Caco-2 (cell line): ENCODE data around the gene ERICH2. TPM values are rescaled to one million over a fixed set of nuclear protein-coding genes. Genes with fewer than 3 reads are reported as not detected.

Experiments
- Bru-seq: library from RNA; stranded (reverse); fragments of 400-500 nt; gene quantifications from one replicate; lab custom pipeline; 2021; lab: Mats Ljungman, UMichigan
- BruChase-seq, 2 experiments: library from RNA; stranded (reverse); fragments of 400-500 nt; gene quantifications; one replicate each; lab custom pipeline; 2021; lab: Mats Ljungman, UMichigan
- BruUV-seq: library from RNA; stranded (reverse); fragments of 400-500 nt; replicated peaks from 2 replicates; lab custom pipeline; 2021; lab: Mats Ljungman, UMichigan
- CTCF ChIA-PET: fragments of 300-600 bp; sonication (Branson Sonifier 250); formaldehyde crosslinking; loops from one replicate; lab custom pipeline; 2022; ENCODE audit warnings: antibody characterized with exemption; lab: Charles Lee
- POLR2A ChIA-PET: fragments of 300-600 bp; sonication (Branson Sonifier 250); formaldehyde crosslinking; loops from one replicate; lab custom pipeline; 2022; ENCODE audit warnings: antibody characterized with exemption; lab: Charles Lee
- DNase-seq, 2 experiments: peaks; one replicate each; pipeline versions ENCODE4 v3.0.0 to v3.0.0-alpha.2; 2020 to 2022
- H3K27me3 ChIP-seq: replicated peaks from 2 replicates; pipeline ENCODE4 v1.6.0; 2011; ENCODE audit warnings: low read length; ENCODE audit not compliant: control insufficient read depth, insufficient read depth
- H3K36me3 ChIP-seq: 2 replicates; pipeline ENCODE4 v1.5.1; 2011; ENCODE audit warnings: low read length; ENCODE audit not compliant: control insufficient read depth, insufficient read depth
- H3K4me1 ChIP-seq: fragments of 250-450 bp; sonication (Bioruptor Pico); 2 replicates; pipeline ENCODE4 v1.5.1; 2020; ENCODE audit warnings: mild to moderate bottlenecking
- H3K4me3 ChIP-seq: 2 replicates; pipeline ENCODE4 v1.5.1; 2011; ENCODE audit warnings: low read depth, mild to moderate bottlenecking, control low read depth, low read length
- H3K9me3 ChIP-seq: fragments of 250-450 bp; sonication (Bioruptor Pico); 2 replicates; pipeline ENCODE4 v1.5.1; 2020; ENCODE audit warnings: mild to moderate bottlenecking, moderate library complexity
- H3K27ac Mint-ChIP-seq: one replicate; pipeline ENCODE4 v1.8.0; 2022; ENCODE audit warnings: mixed read lengths; ENCODE audit not compliant: unreplicated experiment
- H3K27me3 Mint-ChIP-seq: one replicate; pipeline ENCODE4 v1.8.0; 2022; ENCODE audit warnings: mixed read lengths; ENCODE audit not compliant: insufficient read depth, unreplicated experiment
- H3K36me3 Mint-ChIP-seq: one replicate; pipeline ENCODE4 v1.8.0; 2022; ENCODE audit warnings: mild to moderate bottlenecking, mixed read lengths; ENCODE audit not compliant: insufficient read depth, unreplicated experiment
- H3K4me1 Mint-ChIP-seq: one replicate; pipeline ENCODE4 v1.8.0; 2022; ENCODE audit warnings: low read depth, mixed read lengths; ENCODE audit not compliant: unreplicated experiment
- H3K4me3 Mint-ChIP-seq: one replicate; pipeline ENCODE4 v1.8.0; 2022; ENCODE audit warnings: mild to moderate bottlenecking, moderate library complexity, mixed read lengths; ENCODE audit not compliant: unreplicated experiment
- H3K9me3 Mint-ChIP-seq: one replicate; pipeline ENCODE4 v1.8.0; 2022; ENCODE audit warnings: mixed read lengths; ENCODE audit not compliant: unreplicated experiment
- intact Hi-C: fragments of 100-400 bp; cut with micrococcal nuclease; formaldehyde crosslinking; loops from one replicate; pipeline ENCODE4 v1.10.0; 2022; ENCODE audit not compliant: unreplicated experiment
- long read RNA-seq: library from polyadenylated mRNA; stranded (forward); transcript quantifications from one replicate; pipeline ENCODE4 v2.0.0, GENCODE V29; 2022
- total RNA-seq: library from RNA; stranded (reverse); gene quantifications from 2 replicates; pipeline ENCODE4 v1.2.3, GENCODE V29; 2022
- TF ChIP-seq, protein P1 (sequence below), 2 experiments: fragments of 200-600 bp in 1 of 2; IDR thresholded peaks; 1 replicate in 1 of 2; 2 replicates in 1 of 2; pipeline versions ENCODE4 v1.5.1 to v1.8.0; 2011 to 2022; ENCODE audit warnings: antibody characterized with exemption in 1 of 2, control low read depth in 1 of 2, inconsistent platforms in 1 of 2, low read depth in 1 of 2, low read length in 1 of 2, mild to moderate bottlenecking in 1 of 2, moderate library complexity in 1 of 2; ENCODE audit not compliant: insufficient read depth in 1 of 2, severe bottlenecking in 1 of 2, unreplicated experiment in 1 of 2

Gene ERICH2, protein sequence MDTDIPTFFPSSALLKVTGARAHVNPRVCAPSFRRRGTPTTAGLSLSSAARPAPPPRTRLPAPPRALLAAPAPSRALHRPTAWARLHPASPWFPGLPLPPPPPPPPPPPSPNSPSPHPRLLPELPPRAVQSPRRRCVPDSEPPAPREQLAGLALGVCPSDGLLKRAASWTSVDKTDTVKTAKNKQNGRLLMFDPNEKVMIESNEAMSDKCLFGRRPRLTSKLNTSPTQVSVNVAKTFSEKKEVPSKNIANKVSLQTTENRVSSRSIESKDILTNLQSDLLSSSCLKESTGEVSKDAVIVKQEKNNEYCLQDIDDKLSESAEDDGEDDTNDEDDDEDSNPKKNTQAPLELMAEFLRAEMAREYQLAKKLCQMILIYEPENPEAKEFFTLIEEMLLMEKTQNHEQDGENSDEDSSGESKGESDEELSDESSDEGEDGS
- total RNA-seq = 3.1 and 3.3 TPM in 2 replicates
- percentile 48 among the genes with signal in this experiment for Bru-seq, nascent RNA
- percentile 50 among the genes with signal in this experiment for BruChase-seq, experiment 1, labeled RNA remaining after a 2-hour chase
- percentile 60 among the genes with signal in this experiment for BruChase-seq, experiment 2, labeled RNA remaining after a 6-hour chase
- long read RNA-seq = 0 reads

- no peaks in the 10 kb centered on the region for H3K9me3 ChIP-seq
- H3K4me3 ChIP-seq = peak within 1 kb of the TSS; percentile 80
- peaks cover 20% of the 10 kb centered on the region for H3K36me3 Mint-ChIP-seq
- TF ChIP-seq, protein P1, sequence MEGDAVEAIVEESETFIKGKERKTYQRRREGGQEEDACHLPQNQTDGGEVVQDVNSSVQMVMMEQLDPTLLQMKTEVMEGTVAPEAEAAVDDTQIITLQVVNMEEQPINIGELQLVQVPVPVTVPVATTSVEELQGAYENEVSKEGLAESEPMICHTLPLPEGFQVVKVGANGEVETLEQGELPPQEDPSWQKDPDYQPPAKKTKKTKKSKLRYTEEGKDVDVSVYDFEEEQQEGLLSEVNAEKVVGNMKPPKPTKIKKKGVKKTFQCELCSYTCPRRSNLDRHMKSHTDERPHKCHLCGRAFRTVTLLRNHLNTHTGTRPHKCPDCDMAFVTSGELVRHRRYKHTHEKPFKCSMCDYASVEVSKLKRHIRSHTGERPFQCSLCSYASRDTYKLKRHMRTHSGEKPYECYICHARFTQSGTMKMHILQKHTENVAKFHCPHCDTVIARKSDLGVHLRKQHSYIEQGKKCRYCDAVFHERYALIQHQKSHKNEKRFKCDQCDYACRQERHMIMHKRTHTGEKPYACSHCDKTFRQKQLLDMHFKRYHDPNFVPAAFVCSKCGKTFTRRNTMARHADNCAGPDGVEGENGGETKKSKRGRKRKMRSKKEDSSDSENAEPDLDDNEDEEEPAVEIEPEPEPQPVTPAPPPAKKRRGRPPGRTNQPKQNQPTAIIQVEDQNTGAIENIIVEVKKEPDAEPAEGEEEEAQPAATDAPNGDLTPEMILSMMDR (IDR thresholded peaks at IDR 0.05; ENCODE audit: insufficient read depth in 1 of 2, low read depth in 1 of 2, low read length in 1 of 2, severe bottlenecking in 1 of 2, unreplicated experiment in 1 of 2) = peak in 1 of 2 experiments; percentile 31
- H3K4me3 Mint-ChIP-seq = peak within 1 kb of the TSS; percentile 93
- H3K9me3 Mint-ChIP-seq = no peaks in the 10 kb centered on the region
- peaks cover 44% of the 10 kb centered on the region for H3K4me1 ChIP-seq
- DNase-seq = peak; percentile 89 to 90
- ChIA-PET CTCF (interaction anchor here (0.6 to 1.5 kb wide), 7 partner anchors 31 to 409 kb away, joined by 3 to 5 read pairs (median 3); partner anchors contain the start of gene GORASP2), POLR2A (interaction anchor here (0.8 to 1.5 kb wide), 5 partner anchors 26 to 362 kb away, joined by 3 to 10 read pairs (median 7); partner anchors contain the start of genes GORASP2 and SP5)
- no peaks in the 10 kb centered on the region; the same call in 1 of the 2 replicates for H3K36me3 ChIP-seq
- intact Hi-C loops = loop anchor here (1.0 to 2.0 kb wide), 3 partner anchors 31 to 55 kb away; partner anchors contain the start of gene SP5
- H3K27ac Mint-ChIP-seq = peak within 1 kb of the TSS; percentile 97
- no peaks in the 10 kb centered on the region for H3K27me3 Mint-ChIP-seq
- H3K4me1 Mint-ChIP-seq = peaks cover 24% of the 10 kb centered on the region
- BruUV-seq = TSS peak; percentile 82
- H3K27me3 ChIP-seq = no peaks in the 10 kb centered on the region
Measured at GRCh38 chr2:170770008-170770605, at the start of gene ERICH2. Gene ERICH2 (plus strand): TSS chr2:170770378. CDS start chr2:170770682, 304 bp downstream.

GRCh38 chr2:170721678-170722077 is 48.5 kb upstream of the ERICH2 start:
- peaks cover 63% of the 10 kb centered on the region for H3K36me3 Mint-ChIP-seq
- no peak overlapping the region for H3K4me3 Mint-ChIP-seq
- H3K27me3 Mint-ChIP-seq = no peaks in the 10 kb centered on the region
- Histone ChIP-seq H3K36me3 (no peaks in the 10 kb centered on the region), H3K4me3 (no peak overlapping the region), H3K27me3 (no peaks in the 10 kb centered on the region), H3K4me1 (peaks cover 11% of the 10 kb centered on the region; the same call in 1 of the 2 replicates), H3K9me3 (no peaks in the 10 kb centered on the region)
- ChIA-PET POLR2A (no interaction called here), CTCF (no interaction called here)
- H3K4me1 Mint-ChIP-seq = peaks cover 8% of the 10 kb centered on the region
- H3K9me3 Mint-ChIP-seq = no peaks in the 10 kb centered on the region
- no peak for DNase-seq
- intact Hi-C loops = no loop called here
- no TSS peak for BruUV-seq
- TF ChIP-seq, protein P1 (IDR thresholded peaks at IDR 0.05; ENCODE audit: insufficient read depth in 1 of 2, low read depth in 1 of 2, low read length in 1 of 2, severe bottlenecking in 1 of 2, unreplicated experiment in 1 of 2) = no peak
- H3K27ac Mint-ChIP-seq = no peak overlapping the region

DNA sequence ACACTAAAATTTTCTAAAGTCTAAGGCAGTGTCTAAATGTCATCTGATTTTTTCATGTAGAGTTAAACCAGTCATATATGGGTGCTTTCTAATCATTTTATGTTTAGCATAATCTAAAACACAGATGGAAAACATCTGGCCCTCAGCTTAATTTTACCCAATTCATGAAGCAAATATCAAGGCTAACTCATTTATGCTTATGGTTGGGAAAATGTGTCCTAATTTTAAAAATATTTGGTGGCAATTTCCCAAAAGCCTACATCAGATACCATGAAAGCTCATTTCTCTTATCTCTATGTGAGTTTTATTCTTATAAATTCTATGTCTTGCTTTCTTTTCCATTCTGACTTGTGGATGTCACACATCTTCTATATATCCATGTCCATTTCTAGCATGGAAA is 47.9 kb upstream of the ERICH2 start:
- H3K9me3 ChIP-seq = no peaks in the 10 kb centered on the region
- peaks cover 8% of the 10 kb centered on the region for H3K4me1 Mint-ChIP-seq
- H3K27ac Mint-ChIP-seq = no peak overlapping the region
- no peaks in the 10 kb centered on the region for H3K36me3 ChIP-seq
- H3K4me3 ChIP-seq = no peak overlapping the region
- TF ChIP-seq, protein P1 (IDR thresholded peaks at IDR 0.05; ENCODE audit: insufficient read depth in 1 of 2, low read depth in 1 of 2, low read length in 1 of 2, severe bottlenecking in 1 of 2, unreplicated experiment in 1 of 2) = no peak
- intact Hi-C loops = no loop called here
- H3K4me1 ChIP-seq = peaks cover 11% of the 10 kb centered on the region; the same call in 1 of the 2 replicates
- no peaks in the 10 kb centered on the region for H3K9me3 Mint-ChIP-seq
- CTCF ChIA-PET = no interaction called here
- no peak overlapping the region for H3K4me3 Mint-ChIP-seq
- no peaks in the 10 kb centered on the region for H3K27me3 ChIP-seq
- H3K36me3 Mint-ChIP-seq = peaks cover 57% of the 10 kb centered on the region
- no peaks in the 10 kb centered on the region for H3K27me3 Mint-ChIP-seq
- no peak for DNase-seq
- POLR2A ChIA-PET = no interaction called here
- BruUV-seq = no TSS peak
